ENCODE results near the gene NRIP3.

DNA sequence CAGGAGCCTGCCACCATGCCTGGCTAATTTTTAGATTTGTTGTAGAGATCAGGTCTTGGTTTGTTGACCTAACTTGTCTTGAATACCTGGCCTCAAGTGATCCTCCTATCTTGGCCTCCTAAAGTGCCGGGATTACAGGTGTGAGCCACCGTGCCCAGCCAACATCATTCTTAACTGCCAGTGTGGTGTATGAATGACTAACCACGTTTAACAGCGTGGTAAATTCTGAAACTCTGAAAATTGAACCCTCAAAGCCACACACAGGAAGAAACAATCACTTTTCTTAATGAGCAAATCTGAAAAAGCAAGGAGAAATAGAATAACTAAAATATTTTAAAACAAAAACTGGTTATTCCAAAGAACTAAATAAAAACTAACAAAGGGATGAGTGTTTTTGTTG lies 46.9 kb downstream of the NRIP3 start:
- TF ChIP-seq, protein P1, sequence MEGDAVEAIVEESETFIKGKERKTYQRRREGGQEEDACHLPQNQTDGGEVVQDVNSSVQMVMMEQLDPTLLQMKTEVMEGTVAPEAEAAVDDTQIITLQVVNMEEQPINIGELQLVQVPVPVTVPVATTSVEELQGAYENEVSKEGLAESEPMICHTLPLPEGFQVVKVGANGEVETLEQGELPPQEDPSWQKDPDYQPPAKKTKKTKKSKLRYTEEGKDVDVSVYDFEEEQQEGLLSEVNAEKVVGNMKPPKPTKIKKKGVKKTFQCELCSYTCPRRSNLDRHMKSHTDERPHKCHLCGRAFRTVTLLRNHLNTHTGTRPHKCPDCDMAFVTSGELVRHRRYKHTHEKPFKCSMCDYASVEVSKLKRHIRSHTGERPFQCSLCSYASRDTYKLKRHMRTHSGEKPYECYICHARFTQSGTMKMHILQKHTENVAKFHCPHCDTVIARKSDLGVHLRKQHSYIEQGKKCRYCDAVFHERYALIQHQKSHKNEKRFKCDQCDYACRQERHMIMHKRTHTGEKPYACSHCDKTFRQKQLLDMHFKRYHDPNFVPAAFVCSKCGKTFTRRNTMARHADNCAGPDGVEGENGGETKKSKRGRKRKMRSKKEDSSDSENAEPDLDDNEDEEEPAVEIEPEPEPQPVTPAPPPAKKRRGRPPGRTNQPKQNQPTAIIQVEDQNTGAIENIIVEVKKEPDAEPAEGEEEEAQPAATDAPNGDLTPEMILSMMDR (IDR thresholded peaks at IDR 0.05) = no peak
- no peak for TF ChIP-seq POLR2A (IDR thresholded peaks at IDR 0.05)

Measured in uterus (tissue), 2 donors.